Gastroesophageal sphincter (tissue), 3 donors: ENCODE measurements around the gene LRIG1.

ENCODE experiments used
- EP300 ChIP-seq: sonication (generic); formaldehyde crosslinking; IDR thresholded peaks from one replicate; pipeline ENCODE4 v1.6.1; 2017; ENCODE audit warnings: antibody characterized with exemption, mild to moderate bottlenecking
- POLR2A ChIP-seq, 2 donors: fragments of 450-650 bp; IDR thresholded peaks; one replicate each; pipeline ENCODE4 v1.6.1; 2017; ENCODE audit warnings: antibody characterized with exemption in 2 of 2, mild to moderate bottlenecking in 2 of 2, moderate library complexity in 1 of 2
- POLR2AphosphoS5 ChIP-seq: sonication (generic); formaldehyde crosslinking; IDR thresholded peaks from one replicate; pipeline ENCODE4 v1.6.1; 2017; ENCODE audit warnings: antibody characterized with exemption
- TF ChIP-seq, protein P1 (sequence below), 4 experiments: fragments of 200-600 bp in 2 of 4; fragments of 450-650 bp in 2 of 4; sonication (generic) in 1 of 4; IDR thresholded peaks; one replicate each; pipeline ENCODE4 v1.5.1; 2017 to 2019; ENCODE audit warnings: antibody characterized with exemption in 4 of 4, mild to moderate bottlenecking in 2 of 4, moderate library complexity in 2 of 4

GRCh38 chr3:66365080-66365479, 135.7 kb downstream of the LRIG1 start:
- TF ChIP-seq, protein P1, sequence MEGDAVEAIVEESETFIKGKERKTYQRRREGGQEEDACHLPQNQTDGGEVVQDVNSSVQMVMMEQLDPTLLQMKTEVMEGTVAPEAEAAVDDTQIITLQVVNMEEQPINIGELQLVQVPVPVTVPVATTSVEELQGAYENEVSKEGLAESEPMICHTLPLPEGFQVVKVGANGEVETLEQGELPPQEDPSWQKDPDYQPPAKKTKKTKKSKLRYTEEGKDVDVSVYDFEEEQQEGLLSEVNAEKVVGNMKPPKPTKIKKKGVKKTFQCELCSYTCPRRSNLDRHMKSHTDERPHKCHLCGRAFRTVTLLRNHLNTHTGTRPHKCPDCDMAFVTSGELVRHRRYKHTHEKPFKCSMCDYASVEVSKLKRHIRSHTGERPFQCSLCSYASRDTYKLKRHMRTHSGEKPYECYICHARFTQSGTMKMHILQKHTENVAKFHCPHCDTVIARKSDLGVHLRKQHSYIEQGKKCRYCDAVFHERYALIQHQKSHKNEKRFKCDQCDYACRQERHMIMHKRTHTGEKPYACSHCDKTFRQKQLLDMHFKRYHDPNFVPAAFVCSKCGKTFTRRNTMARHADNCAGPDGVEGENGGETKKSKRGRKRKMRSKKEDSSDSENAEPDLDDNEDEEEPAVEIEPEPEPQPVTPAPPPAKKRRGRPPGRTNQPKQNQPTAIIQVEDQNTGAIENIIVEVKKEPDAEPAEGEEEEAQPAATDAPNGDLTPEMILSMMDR (IDR thresholded peaks at IDR 0.05): no peak
- TF ChIP-seq EP300: no peak
- TF ChIP-seq POLR2A (IDR thresholded peaks at IDR 0.05): no peak
- no peak for TF ChIP-seq POLR2AphosphoS5
